ENCODE results near the gene IL1RAPL1.

The IL1RAPL1 gene

DNA sequence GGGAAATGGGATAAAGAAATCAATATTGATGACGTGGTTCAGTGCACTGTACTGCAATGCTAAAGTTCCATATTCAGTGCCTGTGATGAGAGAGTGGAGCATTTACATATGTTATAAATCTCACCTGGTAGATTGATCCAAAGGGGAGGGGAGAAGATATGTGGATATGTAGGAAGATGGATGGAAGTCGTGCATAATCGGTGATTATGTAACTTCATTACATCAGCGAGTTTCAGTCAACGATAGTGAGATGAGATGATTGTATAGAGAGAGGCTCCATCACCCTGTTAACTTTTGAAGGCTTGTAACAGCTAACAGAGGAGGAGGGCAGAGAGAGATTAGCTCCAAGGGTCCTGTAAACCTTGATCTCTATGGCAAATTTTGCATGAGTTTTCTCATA lies 1.8 kb downstream of the IL1RAPL1 start:
- H3K27me3 ChIP-seq (ENCODE audit: control insufficient read depth in 3 of 3, insufficient read depth in 3 of 3, low read depth in 1 of 3, low read length in 3 of 3) = peaks cover 0 to 22% (median 0%) of the 10 kb centered on the region in 3 experiments
- no peak overlapping the region for H3K4me3 ChIP-seq (ENCODE audit: low read length in 2 of 2)
- no peak overlapping the region for H4K8ac ChIP-seq (ENCODE audit: low read depth, low read length)
- no peaks in the 10 kb centered on the region for H3K9me3 ChIP-seq (replicated peaks in 1 of 2; ENCODE audit: control insufficient read depth in 2 of 2, insufficient read depth in 1 of 2, low read depth in 1 of 2, low read length in 2 of 2)
- DNase-seq (ENCODE audit: low spot score) = no peak
- no peak overlapping the region for H2BK120ac ChIP-seq (ENCODE audit: low read depth, low read length)
- H3K79me1 ChIP-seq (ENCODE audit: low read depth, low read length) = peaks cover 2% of the 10 kb centered on the region
- H3K14ac ChIP-seq (ENCODE audit: low read length) = no peak overlapping the region
- H3K4me1 ChIP-seq (ENCODE audit: control insufficient read depth in 2 of 2, insufficient read depth in 1 of 2, low read depth in 1 of 2, low read length in 2 of 2) = peaks cover 0 to 4% of the 10 kb centered on the region in 2 donors
- no peak overlapping the region for H3K18ac ChIP-seq (ENCODE audit: low read length)
- no CpG with 5 or more reads among the region's 5 CpGs for WGBS, 2 donors (ENCODE audit: extremely low coverage in 2 of 2, insufficient read length in 2 of 2, insufficient replicate concordance in 1 of 2)
- no peak overlapping the region for H2AFZ ChIP-seq (ENCODE audit: low read length)
- no peak overlapping the region for H3K27ac ChIP-seq (replicated peaks; ENCODE audit: low read length)
- no peak overlapping the region for H4K91ac ChIP-seq (ENCODE audit: low read depth, low read length, poor library complexity)
- H3K9ac ChIP-seq (ENCODE audit: low read depth, low read length, poor library complexity) = no peak overlapping the region
- H3K4me2 ChIP-seq (ENCODE audit: insufficient read depth, low read length, poor library complexity, severe bottlenecking) = peak overlapping the region; percentile 32
- H3K36me3 ChIP-seq (replicated peaks in 1 of 2; ENCODE audit: control insufficient read depth in 2 of 2, insufficient read depth in 2 of 2, low read length in 2 of 2) = no peaks in the 10 kb centered on the region
- no peak overlapping the region for H3K23ac ChIP-seq (ENCODE audit: low read depth, low read length, poor library complexity)
- H2BK15ac ChIP-seq (ENCODE audit: low read length) = no peak overlapping the region
- H3K4ac ChIP-seq (ENCODE audit: low read length) = no peak overlapping the region
- no peak overlapping the region for H2BK5ac ChIP-seq (ENCODE audit: low read length)
- no peak overlapping the region for H2BK12ac ChIP-seq (ENCODE audit: low read length)
- no peak overlapping the region for H2AK5ac ChIP-seq (ENCODE audit: low read depth, low read length)

DNA sequence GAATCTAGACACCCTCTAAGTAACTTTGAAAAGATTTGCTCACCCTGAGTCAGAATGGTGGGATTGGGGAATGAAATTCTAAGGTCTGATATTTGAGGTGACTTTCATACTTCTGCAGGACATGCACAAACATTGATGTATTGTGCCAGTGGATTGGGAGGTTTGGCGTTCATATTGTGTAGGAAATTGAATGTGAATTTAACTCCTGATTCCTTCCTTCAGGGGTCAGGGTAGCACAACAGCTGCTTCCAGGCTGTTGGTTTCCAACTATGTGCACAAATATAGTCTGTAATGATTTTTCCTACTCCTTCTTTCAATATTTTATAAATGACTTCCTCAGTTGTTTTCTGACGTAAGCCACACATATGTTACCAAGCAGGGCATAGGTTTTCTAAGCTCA lies 3.1 kb downstream of the IL1RAPL1 start:
- Histone ChIP-seq H3K4me2 (ENCODE audit: insufficient read depth, low read length, poor library complexity, severe bottlenecking) (no peak overlapping the region), H2BK5ac (ENCODE audit: low read length) (no peak overlapping the region), H3K23ac (ENCODE audit: low read depth, low read length, poor library complexity) (no peak overlapping the region), H3K9me3 (replicated peaks in 1 of 2; ENCODE audit: control insufficient read depth in 2 of 2, insufficient read depth in 1 of 2, low read depth in 1 of 2, low read length in 2 of 2) (no peaks in the 10 kb centered on the region), H4K8ac (ENCODE audit: low read depth, low read length) (no peak overlapping the region), H3K79me1 (ENCODE audit: low read depth, low read length) (peaks cover 2% of the 10 kb centered on the region), H3K27me3 (ENCODE audit: control insufficient read depth in 3 of 3, insufficient read depth in 3 of 3, low read depth in 1 of 3, low read length in 3 of 3) (peaks cover 0 to 16% (median 0%) of the 10 kb centered on the region in 3 experiments), H2BK12ac (ENCODE audit: low read length) (no peak overlapping the region), H3K27ac (replicated peaks; ENCODE audit: low read length) (no peak overlapping the region), H3K18ac (ENCODE audit: low read length) (no peak overlapping the region), H3K4me1 (ENCODE audit: control insufficient read depth in 2 of 2, insufficient read depth in 1 of 2, low read depth in 1 of 2, low read length in 2 of 2) (no peaks in the 10 kb centered on the region), H2BK15ac (ENCODE audit: low read length) (no peak overlapping the region), H3K4ac (ENCODE audit: low read length) (no peak overlapping the region), H3K36me3 (replicated peaks in 1 of 2; ENCODE audit: control insufficient read depth in 2 of 2, insufficient read depth in 2 of 2, low read length in 2 of 2) (no peaks in the 10 kb centered on the region), H3K9ac (ENCODE audit: low read depth, low read length, poor library complexity) (no peak overlapping the region), H4K91ac (ENCODE audit: low read depth, low read length, poor library complexity) (no peak overlapping the region), H2BK120ac (ENCODE audit: low read depth, low read length) (no peak overlapping the region), H3K4me3 (ENCODE audit: low read length in 2 of 2) (no peak overlapping the region), H2AFZ (ENCODE audit: low read length) (no peak overlapping the region), H3K14ac (ENCODE audit: low read length) (no peak overlapping the region), H2AK5ac (ENCODE audit: low read depth, low read length) (no peak overlapping the region)
- no peak for DNase-seq (ENCODE audit: low spot score)
- no CpG with 5 or more reads among the region's 2 CpGs for WGBS, 2 donors (ENCODE audit: extremely low coverage in 2 of 2, insufficient read length in 2 of 2, insufficient replicate concordance in 1 of 2)

DNA sequence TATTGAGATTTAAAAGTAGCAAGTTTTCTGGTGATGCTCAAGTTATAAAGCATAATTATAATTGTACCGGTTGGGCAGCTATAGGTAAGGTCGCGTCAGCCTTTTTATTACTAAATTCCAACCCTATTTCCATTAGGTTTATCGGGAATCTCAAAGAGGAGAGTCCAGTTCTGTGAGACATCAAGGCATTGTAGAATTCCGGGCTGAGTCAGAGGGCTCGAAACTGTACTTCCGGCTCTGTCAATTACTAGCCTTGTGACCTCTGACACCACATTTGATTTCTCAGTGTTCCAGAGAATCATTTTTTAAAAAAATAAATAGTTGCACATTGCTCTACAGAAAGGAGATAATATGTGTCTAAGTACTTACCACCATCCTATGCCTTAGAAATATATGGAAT lies 4.3 kb downstream of the IL1RAPL1 start:
- WGBS, 2 donors (ENCODE audit: extremely low coverage in 2 of 2, insufficient read length in 2 of 2, insufficient replicate concordance in 1 of 2) = no CpG with 5 or more reads among the region's 7 CpGs
- H2BK120ac ChIP-seq (ENCODE audit: low read depth, low read length) = no peak overlapping the region
- peaks cover 0 to 12% (median 0%) of the 10 kb centered on the region in 3 experiments for H3K27me3 ChIP-seq (ENCODE audit: control insufficient read depth in 3 of 3, insufficient read depth in 3 of 3, low read depth in 1 of 3, low read length in 3 of 3)
- H3K79me1 ChIP-seq (ENCODE audit: low read depth, low read length) = peaks cover 2% of the 10 kb centered on the region
- no peak overlapping the region for H4K91ac ChIP-seq (ENCODE audit: low read depth, low read length, poor library complexity)
- H3K4ac ChIP-seq (ENCODE audit: low read length) = no peak overlapping the region
- no peak for DNase-seq (ENCODE audit: low spot score)
- H2BK5ac ChIP-seq (ENCODE audit: low read length) = no peak overlapping the region
- no peaks in the 10 kb centered on the region for H3K4me1 ChIP-seq (ENCODE audit: control insufficient read depth in 2 of 2, insufficient read depth in 1 of 2, low read depth in 1 of 2, low read length in 2 of 2)
- no peaks in the 10 kb centered on the region for H3K9me3 ChIP-seq (replicated peaks in 1 of 2; ENCODE audit: control insufficient read depth in 2 of 2, insufficient read depth in 1 of 2, low read depth in 1 of 2, low read length in 2 of 2)
- no peak overlapping the region for H2AFZ ChIP-seq (ENCODE audit: low read length)
- no peak overlapping the region for H3K14ac ChIP-seq (ENCODE audit: low read length)
- H3K18ac ChIP-seq (ENCODE audit: low read length) = no peak overlapping the region
- no peak overlapping the region for H3K4me3 ChIP-seq (ENCODE audit: low read length in 2 of 2)
- H3K23ac ChIP-seq (ENCODE audit: low read depth, low read length, poor library complexity) = no peak overlapping the region
- no peak overlapping the region for H2BK15ac ChIP-seq (ENCODE audit: low read length)
- no peak overlapping the region for H3K27ac ChIP-seq (replicated peaks; ENCODE audit: low read length)
- H3K4me2 ChIP-seq (ENCODE audit: insufficient read depth, low read length, poor library complexity, severe bottlenecking) = no peak overlapping the region
- H3K36me3 ChIP-seq (replicated peaks in 1 of 2; ENCODE audit: control insufficient read depth in 2 of 2, insufficient read depth in 2 of 2, low read length in 2 of 2) = no peaks in the 10 kb centered on the region
- no peak overlapping the region for H2AK5ac ChIP-seq (ENCODE audit: low read depth, low read length)
- H3K9ac ChIP-seq (ENCODE audit: low read depth, low read length, poor library complexity) = no peak overlapping the region
- no peak overlapping the region for H4K8ac ChIP-seq (ENCODE audit: low read depth, low read length)
- no peak overlapping the region for H2BK12ac ChIP-seq (ENCODE audit: low read length)

DNA sequence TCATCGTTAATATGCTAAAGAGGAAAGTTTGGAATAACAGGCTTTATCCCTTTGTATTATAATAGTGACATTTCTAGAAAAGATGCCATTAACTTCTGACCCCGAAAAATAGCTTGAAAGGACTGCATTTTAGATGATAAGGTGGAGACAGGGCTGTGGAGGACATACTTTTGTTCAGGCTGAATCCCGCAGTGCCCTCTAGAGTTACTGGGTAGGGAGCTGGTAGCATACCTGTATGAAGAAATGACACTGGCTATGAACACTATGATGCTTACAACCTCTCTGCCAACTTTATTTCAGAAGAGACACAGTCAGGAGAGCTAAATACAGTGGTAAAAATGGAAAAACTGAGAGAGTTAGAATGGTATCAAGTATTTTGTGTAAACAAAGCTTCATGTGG lies 8.1 kb downstream of the IL1RAPL1 start:
- Histone ChIP-seq H2BK12ac (ENCODE audit: low read length) (no peak overlapping the region), H3K27ac (replicated peaks; ENCODE audit: low read length) (no peak overlapping the region), H3K23ac (ENCODE audit: low read depth, low read length, poor library complexity) (no peak overlapping the region), H3K4me1 (ENCODE audit: control insufficient read depth in 2 of 2, insufficient read depth in 1 of 2, low read depth in 1 of 2, low read length in 2 of 2) (no peaks in the 10 kb centered on the region), H3K79me1 (ENCODE audit: low read depth, low read length) (no peaks in the 10 kb centered on the region), H3K27me3 (ENCODE audit: control insufficient read depth in 3 of 3, insufficient read depth in 3 of 3, low read depth in 1 of 3, low read length in 3 of 3) (no peaks in the 10 kb centered on the region), H3K9me3 (replicated peaks in 1 of 2; ENCODE audit: control insufficient read depth in 2 of 2, insufficient read depth in 1 of 2, low read depth in 1 of 2, low read length in 2 of 2) (no peaks in the 10 kb centered on the region), H2AFZ (ENCODE audit: low read length) (no peak overlapping the region), H3K4ac (ENCODE audit: low read length) (no peak overlapping the region), H3K36me3 (replicated peaks in 1 of 2; ENCODE audit: control insufficient read depth in 2 of 2, insufficient read depth in 2 of 2, low read length in 2 of 2) (no peaks in the 10 kb centered on the region), H2BK5ac (ENCODE audit: low read length) (no peak overlapping the region), H4K8ac (ENCODE audit: low read depth, low read length) (no peak overlapping the region), H3K14ac (ENCODE audit: low read length) (no peak overlapping the region), H2BK120ac (ENCODE audit: low read depth, low read length) (no peak overlapping the region), H2BK15ac (ENCODE audit: low read length) (no peak overlapping the region), H3K18ac (ENCODE audit: low read length) (no peak overlapping the region), H4K91ac (ENCODE audit: low read depth, low read length, poor library complexity) (no peak overlapping the region), H3K4me2 (ENCODE audit: insufficient read depth, low read length, poor library complexity, severe bottlenecking) (no peak overlapping the region), H3K9ac (ENCODE audit: low read depth, low read length, poor library complexity) (no peak overlapping the region), H3K4me3 (ENCODE audit: low read length in 2 of 2) (no peak overlapping the region), H2AK5ac (ENCODE audit: low read depth, low read length) (no peak overlapping the region)
- no peak for DNase-seq (ENCODE audit: low spot score)
- WGBS, 2 donors (ENCODE audit: extremely low coverage in 2 of 2, insufficient read length in 2 of 2, insufficient replicate concordance in 1 of 2) = no CpG with 5 or more reads among the region's 3 CpGs

All from neuronal stem cell (in vitro differentiated cells).